H9 (cell line): ENCODE data around the gene RASL10A. TPM values are rescaled to one million over a fixed set of nuclear protein-coding genes. Genes with fewer than 3 reads are reported as not detected.
A peak's percentile ranks its signal among the peaks of the same experiment; 100 is the strongest.

Source experiments
- DNase-seq: peaks from one replicate; pipeline ENCODE4 v3.0.0-alpha.2; 2017
- H2AFZ ChIP-seq: one replicate; pipeline ENCODE4 v1.6.1; 2013; ENCODE audit warnings: mild to moderate bottlenecking, low read length, control low read depth, moderate library complexity
- H2AK5ac ChIP-seq: 2 replicates; pipeline ENCODE4 v1.6.1; 2013; ENCODE audit warnings: low read length, control low read depth, mixed read lengths; ENCODE audit not compliant: insufficient read length
- H2BK120ac ChIP-seq: one replicate; pipeline ENCODE4 v1.6.1; 2013; ENCODE audit warnings: low read depth, mild to moderate bottlenecking, low read length, control low read depth, inconsistent platforms; ENCODE audit not compliant: poor library complexity, severe bottlenecking
- H2BK12ac ChIP-seq: 2 replicates; pipeline ENCODE4 v1.6.1; 2013; ENCODE audit warnings: low read length, control low read depth, mixed read lengths, low read depth; ENCODE audit not compliant: insufficient read length
- H2BK15ac ChIP-seq: 2 replicates; pipeline ENCODE4 v1.6.1; 2013; ENCODE audit warnings: low read depth, low read length, control low read depth
- H2BK20ac ChIP-seq: one replicate; pipeline ENCODE4 v1.6.1; 2013; ENCODE audit warnings: low read depth, mild to moderate bottlenecking, low read length, control low read depth, inconsistent platforms; ENCODE audit not compliant: poor library complexity, severe bottlenecking
- H2BK5ac ChIP-seq: 2 replicates; pipeline ENCODE4 v1.6.1; 2013; ENCODE audit warnings: low read length, control low read depth, mixed read lengths; ENCODE audit not compliant: insufficient read length
- H3K14ac ChIP-seq: 2 replicates; pipeline ENCODE4 v1.6.1; 2013; ENCODE audit warnings: low read length, control low read depth; ENCODE audit not compliant: insufficient read depth
- H3K18ac ChIP-seq: 2 replicates; pipeline ENCODE4 v1.6.1; 2013; ENCODE audit warnings: low read depth, mild to moderate bottlenecking, mixed read lengths, low read length, control low read depth; ENCODE audit not compliant: insufficient read length
- H3K23ac ChIP-seq: 2 replicates; pipeline ENCODE4 v1.6.1; 2013; ENCODE audit warnings: low read length, control low read depth, mixed read lengths, low read depth; ENCODE audit not compliant: insufficient read length
- H3K23me2 ChIP-seq: 2 replicates; pipeline ENCODE4 v1.6.1; 2013; ENCODE audit warnings: low read depth, mild to moderate bottlenecking, mixed read lengths, low read length, control low read depth; ENCODE audit not compliant: insufficient read length, poor library complexity, severe bottlenecking
- H3K27ac ChIP-seq: 2 replicates; pipeline ENCODE4 v1.5.1; 2013; ENCODE audit warnings: low read length, control low read depth, mixed read lengths, low read depth; ENCODE audit not compliant: insufficient read length
- H3K27me3 ChIP-seq: 2 replicates; pipeline ENCODE4 v1.6.1; 2013; ENCODE audit warnings: low read length, control low read depth, inconsistent platforms; ENCODE audit not compliant: insufficient read depth
- H3K4ac ChIP-seq: 2 replicates; pipeline ENCODE4 v1.6.1; 2013; ENCODE audit warnings: low read depth, mild to moderate bottlenecking, control low read depth, inconsistent platforms, low read length, moderate library complexity
- H3K4me1 ChIP-seq: 2 replicates; pipeline ENCODE4 v1.6.1; 2013; ENCODE audit warnings: low read length, control low read depth, inconsistent platforms; ENCODE audit not compliant: insufficient read depth
- H3K4me2 ChIP-seq: 2 replicates; pipeline ENCODE4 v1.6.1; 2013; ENCODE audit warnings: low read length, control low read depth, mixed read lengths; ENCODE audit not compliant: insufficient read length, insufficient read depth
- H3K56ac ChIP-seq: 2 replicates; pipeline ENCODE4 v1.6.1; 2013; ENCODE audit warnings: low read depth, mild to moderate bottlenecking, mixed read lengths, low read length, control low read depth; ENCODE audit not compliant: insufficient read length
- H3K79me1 ChIP-seq: 2 replicates; pipeline ENCODE4 v1.6.1; 2013; ENCODE audit warnings: low read depth, mild to moderate bottlenecking, moderate library complexity, low read length, control low read depth, inconsistent platforms; ENCODE audit not compliant: insufficient read depth, poor library complexity, severe bottlenecking
- H3K79me2 ChIP-seq: 2 replicates; pipeline ENCODE4 v1.6.1; 2013; ENCODE audit warnings: low read length, control low read depth, inconsistent platforms; ENCODE audit not compliant: insufficient read depth
- H3K9ac ChIP-seq: 2 replicates; pipeline ENCODE4 v1.6.1; 2013; ENCODE audit warnings: low read length, control low read depth, mixed read lengths; ENCODE audit not compliant: insufficient read length; ENCODE audit errors: extremely low read depth
- H3K9me3 ChIP-seq: one replicate; pipeline ENCODE4 v1.6.1; 2013; ENCODE audit warnings: low read depth, low read length, inconsistent platforms; ENCODE audit not compliant: control insufficient read depth
- H3T11ph ChIP-seq: one replicate; pipeline ENCODE4 v1.6.1; 2013; ENCODE audit warnings: mild to moderate bottlenecking, low read length, control low read depth, inconsistent platforms
- H4K20me1 ChIP-seq: one replicate; pipeline ENCODE4 v1.6.1; 2013; ENCODE audit not compliant: control insufficient read depth, insufficient read length, insufficient read depth
- H4K5ac ChIP-seq: 2 replicates; pipeline ENCODE4 v1.6.1; 2013; ENCODE audit warnings: low read depth, mild to moderate bottlenecking, mixed read lengths, low read length, control low read depth; ENCODE audit not compliant: insufficient read length
- H4K8ac ChIP-seq: replicated peaks from 2 replicates; pipeline ENCODE4 v1.6.1; 2013; ENCODE audit warnings: low read length, control low read depth, mixed read lengths, low read depth; ENCODE audit not compliant: insufficient read length
- H4K91ac ChIP-seq: 2 replicates; pipeline ENCODE4 v1.6.1; 2013; ENCODE audit warnings: low read depth, mild to moderate bottlenecking, moderate library complexity, mixed read lengths, low read length, control low read depth; ENCODE audit not compliant: insufficient read length
- H3K27ac Mint-ChIP-seq, 3 experiments: 2 replicates in 2 of 3; 3 replicates in 1 of 3; pipeline ENCODE4 v1.8.0; 2020 to 2021; ENCODE audit warnings: mixed read lengths in 3 of 3, mild to moderate bottlenecking in 1 of 3, moderate library complexity in 1 of 3
- H3K27me3 Mint-ChIP-seq: 2 replicates; pipeline ENCODE4 v1.8.0; 2021; ENCODE audit warnings: low read depth, mild to moderate bottlenecking, moderate library complexity, mixed read lengths
- H3K36me3 Mint-ChIP-seq, 3 experiments: 2 replicates in 2 of 3; 3 replicates in 1 of 3; pipeline ENCODE4 v1.8.0; 2020 to 2021; ENCODE audit warnings: low read depth in 3 of 3, mixed read lengths in 3 of 3; ENCODE audit not compliant: insufficient read depth in 1 of 3
- H3K4me1 Mint-ChIP-seq, 2 experiments: 2 replicates each; pipeline ENCODE4 v1.8.0; 2020; ENCODE audit warnings: mixed read lengths in 2 of 2
- H3K4me3 Mint-ChIP-seq, 2 experiments: 2 replicates in 1 of 2; 3 replicates in 1 of 2; pipeline ENCODE4 v1.8.0; 2020 to 2021; ENCODE audit warnings: mild to moderate bottlenecking in 2 of 2, mixed read lengths in 2 of 2, moderate library complexity in 1 of 2
- H3K9me3 Mint-ChIP-seq, 2 experiments: 2 replicates in 1 of 2; 3 replicates in 1 of 2; pipeline ENCODE4 v1.8.0; 2020; ENCODE audit warnings: mild to moderate bottlenecking in 2 of 2, mixed read lengths in 2 of 2, moderate library complexity in 1 of 2
- CTCF ChIP-seq: fragments of 200-600 bp; sonication (generic); conservative IDR thresholded peaks from 3 replicates; pipeline ENCODE4 v1.8.0; 2021; ENCODE audit warnings: antibody characterized with exemption, mild to moderate bottlenecking
- WGBS: extraction: QIAGEN DNeasy Blood & Tissue Kit; methylation state at CpG from one replicate; pipeline ENCODE4 v1.1.7; 2013; ENCODE audit warnings: missing lambda C conversion rate, low lambda C conversion rate, mixed read lengths; ENCODE audit not compliant: insufficient read length; ENCODE audit errors: extremely low coverage; 5-methylcytosine and 5-hydroxymethylcytosine counted together
- total RNA-seq: library from RNA; stranded (reverse); gene quantifications from 2 replicates; pipeline ENCODE4 v1.2.1, GENCODE V29; 2021

RASL10A gene
- total RNA-seq, 1 experiment from 2014 or later = 0.90 TPM

- Histone ChIP-seq H4K5ac (no peak overlapping the region), H4K8ac (no peak overlapping the region), H3K27ac (no peak overlapping the region), H3K79me1 (no peaks in the 10 kb centered on the region), H3K27me3 (no peaks in the 10 kb centered on the region), H3K4me1 (no peaks in the 10 kb centered on the region), H4K91ac (no peak overlapping the region), H3K18ac (no peak overlapping the region), H3K4ac (no peak overlapping the region), H2BK12ac (no peak overlapping the region), H3K23me2 (no peaks in the 10 kb centered on the region), H2BK5ac (no peak overlapping the region), H2BK15ac (no peak overlapping the region), H3K4me2 (no peak overlapping the region), H2BK20ac (no peak overlapping the region), H3T11ph (no peak overlapping the region), H2AK5ac (no peak overlapping the region), H2BK120ac (no peak overlapping the region), H4K20me1 (peaks cover under 1% of the 10 kb centered on the region), H2AFZ (no peak overlapping the region), H3K56ac (no peak overlapping the region), H3K79me2 (no peaks in the 10 kb centered on the region), H3K14ac (no peak overlapping the region), H3K23ac (no peak overlapping the region), H3K9ac (no peak overlapping the region), H3K9me3 (no peaks in the 10 kb centered on the region)
- Mint-ChIP-seq H3K27me3 (no peaks in the 10 kb centered on the region), H3K27ac (peak overlapping the region in 1 of 3 experiments; percentile 67; a peak in 1 of 7 replicates), H3K36me3 (peaks cover 27 to 82% (median 63%) of the 10 kb centered on the region in 3 experiments), H3K9me3 (no peaks in the 10 kb centered on the region), H3K4me3 (no peak overlapping the region), H3K4me1 (no peaks in the 10 kb centered on the region)
- TF ChIP-seq CTCF = no peak
- no CpG with 5 or more reads among the region's 12 CpGs for WGBS
- no peak for DNase-seq
Measured at GRCh38 chr22:29337631-29338284, 22.3 kb upstream of the RASL10A start.
